ENCODE measurements around the gene CIC.
"Not testable (repeated sequence)": the region's sequence is repeated elsewhere in the genome, so short reads cannot be mapped to it uniquely, and the experiment has no call there.

Gene CIC

DNA sequence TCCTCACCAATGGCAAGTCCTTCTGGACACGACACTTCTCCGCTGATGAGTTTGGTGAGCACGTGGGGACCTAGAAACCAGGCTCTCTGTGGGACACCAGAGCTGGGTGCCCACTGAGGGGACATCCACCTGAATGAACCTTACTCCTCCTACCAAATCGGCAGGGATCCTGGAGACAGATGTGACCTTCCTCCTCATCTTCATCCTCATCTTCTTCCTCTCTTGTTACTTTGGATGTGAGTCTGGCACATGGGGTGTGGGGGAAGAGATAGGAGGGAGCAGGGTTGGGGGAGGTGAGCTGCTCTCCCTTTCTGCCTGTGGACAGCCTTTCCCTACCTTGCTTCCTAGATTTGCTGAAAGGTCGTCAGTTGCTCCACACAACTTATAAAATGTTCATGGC, 46.0 kb downstream of the CIC start:
- DNase-seq = no peak

DNA sequence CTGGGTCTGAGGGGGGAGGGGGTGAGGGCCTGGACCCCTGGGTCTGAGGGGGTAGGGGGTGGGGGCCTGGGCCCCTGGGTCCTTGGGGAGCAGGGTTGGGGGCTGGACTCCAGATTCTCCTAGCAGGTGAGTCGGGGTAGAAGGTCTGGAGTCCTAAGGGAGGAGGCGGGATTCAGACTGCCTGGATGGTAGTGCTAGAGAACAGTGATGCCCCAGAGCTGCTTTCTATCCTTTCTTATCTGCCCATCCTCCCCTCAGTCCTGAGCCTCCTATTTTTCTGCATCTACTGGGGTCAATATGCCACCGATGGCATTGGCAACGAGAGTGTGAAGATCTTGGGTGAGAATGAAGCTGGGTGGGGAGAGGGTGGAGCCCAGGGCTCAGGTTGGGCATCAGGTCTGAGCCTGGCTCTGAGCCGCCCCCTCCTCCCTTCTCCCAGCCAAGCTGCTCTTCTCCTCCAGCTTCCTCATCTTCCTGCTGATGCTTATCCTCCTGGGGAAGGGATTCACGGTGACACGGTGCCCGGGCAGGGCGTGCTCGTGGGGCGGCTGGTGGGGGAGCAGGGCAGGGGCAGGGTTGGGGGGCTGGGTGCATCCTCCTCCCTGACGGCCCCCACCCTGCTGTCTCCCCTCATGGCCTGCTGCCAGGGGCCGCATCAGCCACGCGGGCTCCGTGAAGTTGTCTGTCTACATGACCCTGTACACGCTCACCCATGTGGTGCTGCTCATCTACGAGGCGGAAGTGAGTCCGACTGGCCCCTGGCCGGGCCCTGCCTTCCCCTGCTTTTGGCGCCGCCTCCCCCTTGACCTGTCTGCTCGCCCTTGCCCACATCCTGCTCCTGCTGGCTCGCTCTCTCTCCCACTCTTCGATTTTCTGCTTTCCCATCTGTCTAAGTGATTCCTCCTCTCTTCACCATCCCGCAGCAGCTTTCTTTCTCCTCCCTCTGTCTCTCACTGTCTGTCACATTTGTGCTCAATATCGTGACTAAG, 47.5 kb downstream of the CIC start:
- DNase-seq = no peak

DNA sequence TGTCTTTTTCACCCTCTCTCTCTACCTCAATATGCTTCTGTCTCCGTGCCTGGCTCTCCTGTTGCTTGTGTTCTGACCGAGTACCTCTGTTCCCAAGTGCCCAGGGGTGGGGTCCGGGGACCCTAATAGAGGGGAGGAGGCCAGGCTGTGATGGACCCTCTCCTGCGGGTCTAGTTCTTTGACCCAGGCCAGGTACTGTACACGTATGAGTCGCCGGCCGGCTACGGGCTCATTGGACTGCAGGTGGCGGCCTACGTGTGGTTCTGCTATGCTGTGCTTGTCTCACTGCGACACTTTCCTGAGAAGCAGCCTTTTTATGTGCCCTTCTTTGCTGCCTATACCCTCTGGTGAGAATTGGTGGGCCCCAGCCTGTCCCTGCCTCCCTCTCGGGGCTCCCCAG, 48.5 kb downstream of the CIC start:
- DNase-seq = no peak

DNA sequence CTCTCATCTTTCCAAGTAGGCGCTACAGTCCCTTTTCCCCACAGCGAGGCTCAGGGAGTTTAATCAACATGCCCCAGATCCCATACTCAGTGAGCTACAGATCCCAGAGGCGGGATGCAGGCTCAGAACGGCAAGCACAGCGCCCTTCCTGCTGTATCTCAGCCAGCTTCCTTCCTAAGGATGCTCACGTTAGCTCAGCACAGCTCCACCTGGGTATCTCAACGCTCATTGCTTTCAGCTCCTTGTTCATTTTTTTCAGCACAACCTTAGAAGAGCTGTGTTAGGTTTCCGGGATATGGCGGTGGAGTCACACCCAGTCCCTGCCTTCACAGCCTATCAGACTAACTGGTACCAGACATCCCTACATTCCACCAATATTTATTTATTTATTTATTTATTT, 53.3 kb downstream of the CIC start:
- DNase-seq = no peak

DNA sequence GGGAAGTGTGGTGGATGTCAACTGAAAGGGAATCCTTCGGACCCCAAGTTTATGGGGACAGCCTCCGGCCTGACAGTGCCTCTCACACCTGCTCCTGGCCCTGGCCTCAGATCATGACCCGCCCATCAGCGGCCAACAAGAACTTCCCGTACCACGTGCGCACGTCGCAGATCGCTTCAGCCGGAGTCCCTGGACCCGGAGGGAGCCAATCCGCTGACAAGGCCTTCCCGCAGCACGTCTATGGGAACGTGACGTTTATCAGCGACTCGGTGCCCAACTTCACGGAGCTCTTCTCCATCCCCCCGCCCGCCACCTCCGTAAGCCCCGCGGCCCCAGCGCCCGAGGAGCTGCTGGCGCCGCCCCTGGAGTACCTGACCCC, 54.4 kb downstream of the CIC start:
- no peak for DNase-seq

DNA sequence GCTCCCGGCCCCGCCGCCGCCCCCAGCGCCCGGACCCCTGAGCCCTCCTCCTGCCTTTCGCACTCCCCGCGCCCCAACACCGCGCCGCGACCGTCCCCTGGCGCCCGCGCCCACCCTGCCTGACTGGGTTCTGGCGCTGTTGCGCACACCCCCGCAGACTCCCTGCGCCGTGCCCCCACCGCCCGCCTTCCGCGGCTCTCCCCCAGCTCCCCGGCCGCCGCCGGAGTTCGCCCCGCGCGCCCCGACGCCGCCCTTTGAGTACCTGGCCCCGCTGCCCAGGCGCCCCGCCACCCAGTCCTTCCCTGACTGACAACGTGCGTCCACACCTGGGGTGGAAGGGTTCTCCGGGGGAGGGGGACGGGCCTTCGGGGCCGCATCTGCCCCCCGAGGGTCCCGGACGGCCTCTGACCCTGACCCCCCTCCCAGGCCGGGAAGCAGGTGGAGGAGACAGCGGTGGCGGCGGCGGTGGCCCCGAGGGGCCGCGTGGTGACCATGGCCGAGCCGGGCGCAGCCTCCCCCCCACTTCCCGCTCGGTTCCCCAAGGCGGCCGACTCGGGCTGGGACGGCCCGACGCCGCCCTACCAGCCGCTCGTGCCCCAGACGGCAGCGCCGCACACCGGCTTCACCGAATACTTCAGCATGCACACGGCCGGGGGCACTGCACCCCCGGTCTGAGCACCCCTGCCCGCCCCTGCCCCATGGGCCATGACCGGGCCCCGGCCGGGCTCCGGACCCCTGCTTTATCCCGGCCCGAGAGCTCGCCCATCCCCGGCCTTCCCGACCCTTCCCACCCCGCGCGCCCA, 55.0 kb downstream of the CIC start:
- no peak for DNase-seq

DNA sequence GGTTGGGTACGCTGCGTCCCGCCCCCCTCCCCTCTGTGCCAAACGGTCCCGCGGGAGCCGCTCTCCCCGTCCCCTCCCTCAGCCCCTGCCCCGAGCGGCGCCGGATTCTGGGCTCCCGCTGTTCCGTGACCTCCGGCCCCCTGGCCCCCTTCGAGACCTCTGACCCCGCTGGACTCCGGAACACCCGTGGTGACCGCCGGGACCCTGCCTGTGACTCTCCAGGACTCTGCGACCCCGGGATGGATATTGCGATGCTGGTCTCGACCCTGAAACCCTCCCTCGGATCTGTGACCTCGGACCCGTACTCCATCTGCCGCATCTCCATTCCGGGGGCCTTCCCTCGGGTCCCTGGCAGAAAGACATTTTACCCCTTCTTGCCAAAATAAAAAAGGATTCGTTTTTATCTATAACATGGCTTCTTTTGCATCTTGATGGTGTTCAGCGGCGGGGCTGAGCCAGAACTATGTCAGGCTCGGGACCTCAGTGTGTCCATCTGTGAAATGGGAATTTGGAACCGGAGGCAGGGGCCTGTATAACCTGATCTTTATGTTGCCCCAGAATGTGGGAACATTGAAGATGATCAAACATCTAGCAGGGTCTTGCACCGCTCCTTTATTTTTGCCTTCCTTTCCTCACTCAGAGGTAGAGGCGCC, 55.7 kb downstream of the CIC start:
- no peak for DNase-seq

DNA sequence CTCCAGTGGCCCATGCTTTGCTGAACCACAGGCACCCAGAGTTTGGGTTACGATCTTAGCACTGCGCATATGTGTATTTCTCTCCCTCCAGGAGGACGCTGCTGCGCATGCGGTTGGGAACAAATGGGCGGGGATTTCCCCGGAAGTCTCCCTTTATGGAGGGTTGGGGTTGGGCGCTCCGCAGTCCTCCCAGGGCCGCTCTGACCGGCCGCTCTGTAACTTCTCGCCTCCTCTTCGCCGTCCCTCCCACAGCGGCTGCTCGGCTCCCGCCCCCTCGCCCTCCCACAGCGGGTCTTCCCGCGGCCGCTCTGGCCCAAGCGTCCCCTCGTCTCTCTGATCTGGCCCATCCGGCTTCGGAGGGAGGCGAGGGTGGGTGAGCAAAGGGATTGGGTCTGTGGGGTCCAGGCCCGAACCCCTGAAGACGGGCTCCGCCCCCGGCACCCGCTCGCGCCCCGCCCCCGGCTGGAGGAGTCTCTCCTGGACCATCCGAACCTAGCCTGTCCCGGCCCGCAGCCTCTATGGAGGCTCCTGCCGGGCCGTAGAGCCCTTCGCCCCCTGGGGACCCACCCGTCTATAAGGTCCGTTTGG, 56.4 kb downstream of the CIC start, which contains the start of gene MEGF8:
Gene MEGF8, plus strand, starts transcription at position 328 of the 588 bp plus-strand sequence. CDS start 609 bp downstream, outside the sequence.
- peak; percentile 96 for DNase-seq

DNA sequence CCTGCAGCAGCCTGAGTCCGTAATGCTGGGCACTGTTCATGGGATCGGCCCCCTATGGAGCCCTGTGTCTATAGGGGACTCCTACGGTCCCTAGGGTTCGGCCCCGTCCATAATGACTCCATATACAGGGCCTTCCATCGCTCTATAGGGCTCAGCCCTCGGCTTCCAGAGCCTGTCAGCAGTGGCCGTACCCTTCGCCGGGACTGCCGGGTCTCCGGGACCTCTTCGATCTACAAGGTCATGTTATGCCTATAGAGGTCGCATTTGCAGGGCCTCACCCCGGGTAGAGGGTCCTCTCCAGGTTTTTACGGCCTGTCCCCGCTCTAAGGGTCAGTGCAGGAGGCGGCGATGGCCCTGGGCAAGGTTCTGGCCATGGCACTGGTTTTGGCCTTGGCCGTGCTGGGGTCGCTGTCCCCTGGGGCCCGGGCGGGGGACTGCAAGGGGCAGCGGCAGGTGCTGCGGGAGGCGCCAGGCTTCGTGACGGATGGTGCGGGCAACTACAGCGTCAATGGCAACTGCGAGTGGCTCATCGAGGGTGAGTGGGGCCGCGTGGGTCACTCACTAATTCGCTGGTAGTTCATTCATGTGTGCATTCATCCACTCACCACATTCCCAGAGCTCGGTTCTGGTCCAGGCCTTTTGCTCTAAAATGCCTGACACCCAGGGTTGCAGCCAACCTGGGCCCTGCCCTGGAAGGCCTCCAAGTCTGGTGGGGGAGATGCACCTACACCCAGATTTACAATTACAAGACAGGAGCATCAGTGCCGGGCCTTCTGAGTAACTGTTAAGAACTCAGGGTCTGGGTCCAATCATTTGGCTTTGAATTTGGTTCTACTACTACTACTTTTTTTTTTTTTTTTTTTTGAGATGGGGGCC, 57.1 kb downstream of the CIC start:
- peak; percentile 17 for DNase-seq

DNA sequence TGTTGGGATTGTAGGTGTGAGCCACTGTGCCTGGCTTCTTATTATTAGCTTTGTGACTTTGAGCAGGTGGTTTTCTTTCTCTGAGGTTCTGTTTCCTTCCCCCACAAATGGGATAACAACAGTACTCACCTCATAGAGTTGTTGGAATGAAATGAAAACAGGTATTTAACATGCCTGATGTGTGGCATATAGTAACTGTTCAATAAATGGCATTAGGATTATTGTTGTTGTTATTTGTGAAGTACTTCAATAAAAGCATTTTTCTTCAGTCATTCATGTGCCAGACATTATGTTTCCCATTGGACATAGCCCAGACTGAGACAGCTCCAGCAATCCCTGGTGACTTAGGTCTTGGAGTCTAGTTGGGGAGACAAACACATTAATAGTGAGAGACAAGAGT, 57.9 kb downstream of the CIC start:
- DNase-seq = no peak

DNA sequence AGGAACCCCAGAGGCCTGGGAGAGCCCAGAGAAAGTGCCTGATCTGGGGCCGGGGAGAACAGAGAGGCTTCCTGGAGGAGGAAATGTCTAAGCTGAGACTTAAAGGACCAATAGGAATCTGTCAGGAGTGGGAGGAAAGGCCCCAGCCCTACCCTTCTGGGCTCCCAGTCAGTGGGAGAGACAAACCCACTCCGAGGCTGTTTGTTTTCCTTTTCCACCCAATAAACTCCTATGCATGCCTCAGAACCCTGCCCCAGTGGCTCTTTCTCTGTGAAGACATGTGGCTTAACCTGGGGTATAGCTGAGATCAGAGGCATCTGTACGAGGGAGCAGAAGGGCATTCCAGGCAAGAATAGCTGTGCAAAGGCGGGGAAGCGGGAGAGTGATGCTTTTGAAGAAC, 58.3 kb downstream of the CIC start:
- DNase-seq = no peak

DNA sequence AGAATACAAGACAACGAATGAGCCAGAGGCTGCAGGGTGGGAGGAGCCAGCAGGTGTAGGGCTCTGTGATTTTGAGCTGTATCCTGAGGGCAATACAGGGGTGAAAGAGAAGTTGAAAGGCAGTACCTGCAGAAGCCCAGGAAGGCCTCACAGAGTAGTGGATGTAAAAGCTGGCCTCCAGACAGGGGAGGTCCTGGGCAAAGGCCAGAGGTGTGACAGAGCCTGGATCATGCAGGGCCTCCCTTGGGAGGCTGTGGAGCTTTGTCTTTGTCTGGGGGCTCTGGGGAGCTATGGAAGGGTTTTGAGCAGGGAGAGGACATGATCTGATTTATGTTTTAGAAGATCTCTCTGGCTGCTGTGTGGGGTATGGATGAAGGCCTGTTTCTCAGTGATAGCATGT, 59.1 kb downstream of the CIC start:
- no peak for DNase-seq

DNA sequence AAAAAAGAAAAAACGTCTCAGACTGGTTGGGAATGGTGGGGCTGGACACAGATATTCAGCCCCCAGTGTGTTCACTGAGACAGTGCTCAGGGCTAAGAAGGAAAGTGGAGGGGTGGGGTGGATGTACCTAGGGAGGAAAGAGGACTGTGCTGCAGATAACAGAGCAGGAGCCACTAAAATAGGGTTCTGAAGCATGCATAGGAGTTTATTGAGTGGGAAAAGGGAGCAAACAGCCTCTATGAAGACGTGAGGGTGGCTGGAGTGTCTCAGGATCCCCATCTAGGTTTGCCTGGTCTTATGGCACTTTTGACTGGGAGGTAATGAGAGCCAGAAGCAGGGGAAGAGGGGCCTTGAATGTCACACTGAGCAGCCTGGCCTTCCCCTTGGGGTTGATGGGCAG, 59.8 kb downstream of the CIC start:
- DNase-seq = no peak

DNA sequence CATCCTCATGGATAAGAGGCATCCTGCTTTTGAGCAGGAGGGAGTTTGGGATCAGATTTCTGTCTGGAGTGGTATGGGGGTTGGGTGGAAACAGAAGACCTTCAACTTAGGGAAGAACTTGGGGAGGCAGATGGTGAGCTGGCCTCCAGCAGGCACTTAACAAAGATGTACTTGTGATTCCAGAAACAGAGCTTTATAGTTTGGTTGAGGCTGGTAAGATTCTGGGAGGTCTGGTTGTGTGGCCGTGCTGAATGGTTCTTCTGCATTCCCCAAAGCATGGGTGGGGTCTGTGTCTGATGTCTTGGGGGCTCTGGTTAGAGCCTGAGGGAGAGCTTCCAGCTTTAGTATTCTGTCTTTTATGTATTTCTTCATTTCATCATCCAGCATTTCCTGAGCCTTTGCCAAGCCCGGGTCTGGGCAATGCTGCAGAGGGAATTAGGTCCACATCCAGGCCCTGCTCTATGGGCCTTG, 61.2 kb downstream of the CIC start:
- no peak for DNase-seq

DNA sequence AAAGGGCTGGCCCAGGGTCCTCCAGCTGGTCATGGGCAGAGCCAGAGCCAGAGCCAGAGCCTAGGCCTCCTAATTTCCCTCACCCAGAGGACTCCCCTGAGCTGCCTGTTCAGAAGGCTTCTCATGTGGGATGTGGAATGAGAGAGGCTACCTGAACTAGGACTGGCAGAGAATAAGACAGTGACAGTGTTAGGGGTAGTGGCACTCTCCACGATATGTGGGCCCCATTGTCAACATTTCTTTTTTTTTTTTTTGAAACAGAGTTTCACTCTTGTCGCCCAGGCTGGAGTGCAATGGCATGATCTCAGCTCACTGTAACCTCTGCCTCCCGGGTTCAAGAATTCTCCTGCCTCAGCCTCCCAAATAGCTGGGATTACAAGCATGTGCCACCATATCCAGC, 62.3 kb downstream of the CIC start:
- DNase-seq = not testable (repeated sequence)

DNA sequence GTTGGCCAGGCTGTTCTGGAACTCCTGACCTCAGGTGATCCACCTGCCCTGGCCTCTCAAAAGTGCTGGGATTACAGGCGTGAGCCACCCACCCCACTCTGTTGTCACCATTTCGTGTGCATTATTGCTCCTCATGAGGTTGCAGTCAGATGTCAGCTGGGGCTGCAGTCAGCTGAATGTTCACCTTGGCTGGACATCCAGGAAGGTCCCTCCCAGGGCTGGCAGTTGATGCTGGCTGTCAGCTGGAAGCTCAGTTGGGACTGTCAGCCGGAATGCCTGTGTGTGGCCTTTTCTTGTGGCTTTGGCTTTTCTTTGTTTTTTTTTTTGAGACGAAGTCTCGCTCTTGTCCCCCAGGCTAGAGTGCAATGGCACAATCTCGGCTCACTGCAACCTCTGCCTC, 63.0 kb downstream of the CIC start:
- no peak for DNase-seq

DNA sequence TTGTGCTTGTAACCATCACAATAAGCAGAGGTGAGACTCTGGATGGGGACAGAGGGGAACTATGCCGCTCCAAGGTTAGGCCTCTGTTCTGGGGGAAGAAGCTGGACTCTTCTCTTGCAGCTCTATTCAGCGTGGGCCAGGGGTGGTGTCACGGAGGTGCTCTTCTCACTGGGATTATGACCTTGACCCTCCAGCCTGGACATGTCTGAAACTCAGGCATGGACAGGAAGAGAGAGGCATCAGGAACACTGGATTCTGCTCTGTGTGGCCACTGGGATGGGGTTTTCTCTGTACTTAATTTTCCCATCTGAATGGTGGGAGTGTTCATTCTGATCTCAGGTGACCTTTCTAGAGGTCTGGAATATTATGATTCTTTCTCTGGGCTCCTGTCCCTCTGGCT, 64.0 kb downstream of the CIC start:
- DNase-seq = no peak

DNA sequence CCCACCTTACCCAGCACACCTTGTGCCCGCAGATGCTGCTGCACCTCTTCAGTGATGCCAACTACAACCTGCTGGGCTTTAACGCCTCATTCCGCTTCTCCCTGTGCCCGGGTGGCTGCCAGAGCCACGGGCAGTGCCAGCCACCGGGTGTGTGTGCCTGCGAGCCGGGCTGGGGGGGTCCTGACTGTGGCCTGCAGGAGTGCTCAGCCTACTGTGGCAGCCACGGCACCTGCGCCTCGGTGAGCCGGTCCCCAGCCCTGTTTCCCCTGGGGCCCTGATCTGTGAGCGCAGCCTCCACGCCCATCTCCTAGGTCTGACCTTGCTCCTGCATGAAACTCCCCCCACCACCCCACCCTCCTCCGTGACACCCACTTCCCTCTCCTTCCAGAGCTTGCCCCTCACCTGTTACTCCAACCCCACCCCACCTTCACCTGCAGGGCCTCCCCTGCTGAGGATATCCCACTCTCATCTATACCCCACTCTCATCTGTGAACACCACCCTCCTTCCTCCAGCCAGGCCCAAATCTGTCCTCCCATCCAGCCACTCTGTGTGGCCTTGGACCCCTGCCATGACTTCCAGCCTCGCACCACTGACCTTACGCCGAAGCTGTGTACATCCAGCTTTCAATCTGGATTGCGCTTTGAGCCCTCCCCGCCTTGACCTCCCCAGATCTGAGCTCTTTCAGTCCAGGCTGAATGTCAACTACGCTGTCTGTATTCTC, 65.1 kb downstream of the CIC start:
- no peak for DNase-seq

DNA sequence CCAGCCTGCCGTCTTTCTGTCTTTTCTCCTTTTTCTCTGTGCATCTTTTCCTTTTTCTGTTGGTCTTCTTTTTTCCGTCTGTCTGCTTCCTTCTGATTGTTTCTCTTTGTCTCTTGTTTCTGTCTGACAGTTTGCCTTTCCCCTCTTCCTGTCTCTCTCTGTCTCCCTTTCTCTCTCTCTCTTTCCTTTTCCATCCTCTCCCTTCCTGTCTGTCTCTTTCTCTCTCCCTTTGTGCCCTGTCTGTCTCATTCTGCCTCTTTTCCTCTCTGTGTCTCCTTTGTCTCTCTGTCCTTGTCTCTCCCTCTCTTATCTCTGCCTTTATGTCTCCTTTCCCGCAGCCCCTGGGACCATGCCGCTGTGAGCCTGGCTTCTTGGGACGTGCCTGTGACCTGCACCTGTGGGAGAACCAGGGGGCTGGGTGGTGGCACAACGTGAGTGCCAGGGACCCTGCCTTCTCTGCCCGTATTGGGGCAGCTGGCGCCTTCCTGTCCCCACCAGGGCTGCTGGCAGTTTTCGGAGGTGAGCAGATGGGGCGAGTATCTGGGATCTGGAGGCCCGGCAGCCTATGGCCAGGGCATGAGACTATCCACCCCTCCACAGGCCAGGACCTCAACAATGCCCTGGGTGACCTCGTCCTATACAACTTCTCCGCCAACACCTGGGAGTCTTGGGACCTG, 65.8 kb downstream of the CIC start:
- DNase-seq = no peak

DNA sequence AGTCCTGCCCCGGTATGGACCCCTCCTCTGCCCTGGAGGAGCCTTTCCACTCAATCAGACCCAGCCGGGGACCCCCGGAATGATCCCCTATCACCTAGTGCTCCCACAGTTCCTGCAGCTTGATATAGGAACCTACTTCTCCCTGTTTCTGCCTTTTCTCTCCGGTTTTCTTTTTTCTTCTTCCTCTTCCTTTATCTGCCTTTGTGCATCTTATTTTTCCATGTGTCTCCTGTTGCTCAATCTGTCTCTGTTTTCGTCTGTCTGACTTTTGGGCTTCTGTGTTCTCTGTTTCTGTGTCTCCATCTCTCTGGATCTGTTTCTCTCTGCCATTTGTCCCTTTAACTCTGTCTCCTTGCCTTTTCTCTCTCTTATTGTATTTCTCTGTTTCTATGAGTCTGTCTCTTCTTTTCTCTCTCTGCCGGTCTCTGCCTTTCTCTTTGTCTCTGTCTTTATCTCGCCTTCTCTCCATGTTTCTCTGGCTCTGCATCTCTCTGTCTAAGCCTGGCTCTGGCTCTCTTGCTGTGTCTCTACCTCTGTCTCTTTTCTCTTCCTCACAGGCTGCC, 66.4 kb downstream of the CIC start:
- no peak for DNase-seq
